HepG2 (cell line): Measurements from ENCODE around the gene SVIP. TPM values are rescaled to one million over a fixed set of nuclear protein-coding genes. Genes with fewer than 3 reads are reported as not detected.

Experiments used
- ATAC-seq: fragments of 200-7000 bp; cut with Tn5 transposase; 3 replicates; pipeline ENCODE4 v1.9.1; 2020; ENCODE audit warnings: mild to moderate bottlenecking, moderate library complexity
- BruUV-seq: library from RNA; stranded (reverse); fragments of 400-500 nt; replicated peaks from 2 replicates; lab custom pipeline; 2021; lab: Mats Ljungman, UMichigan
- CTCF ChIA-PET: fragments of 300-600 bp; formaldehyde crosslinking; extraction: SDS; loops from one replicate; lab custom pipeline; 2021; ENCODE audit warnings: low total read pairs, inconsistent platforms, low intra/inter-chr PET ratio; lab: Yijun Ruan, JAX
- POLR2A ChIA-PET: fragments of 350-600 bp; sonication (Branson Sonifier 250); formaldehyde crosslinking; loops from one replicate; lab custom pipeline; 2020; ENCODE audit warnings: antibody characterized with exemption, inconsistent platforms; lab: Yijun Ruan, JAX
- DNase-seq: peaks from one replicate; pipeline ENCODE4 v3.0.0-alpha.2; 2015; ENCODE audit warnings: low spot score
- FAIRE-seq: peaks from 3 replicates; lab custom pipeline; 2011; peaks lifted over from hg19 to GRCh38; lab: Jason Lieb, UNC
- H2AFZ ChIP-seq: one replicate; pipeline ENCODE4 v1.6.1; 2011; ENCODE audit warnings: low read length, inconsistent platforms
- H3K27ac ChIP-seq: fragments of 300-600 bp; 3 replicates; pipeline ENCODE4 v1.8.0; 2011; ENCODE audit warnings: mixed run types, mild to moderate bottlenecking, mixed read lengths, low read length, inconsistent platforms; ENCODE audit not compliant: insufficient read depth; ENCODE audit errors: extremely low read length
- H3K27me3 ChIP-seq, 2 experiments: fragments of 200-600 bp in 1 of 2; 2 replicates in 1 of 2; 3 replicates in 1 of 2; pipeline versions ENCODE4 v1.6.0 to v1.8.0; 2011; ENCODE audit warnings: low read length in 2 of 2, mild to moderate bottlenecking in 2 of 2, moderate library complexity in 2 of 2, inconsistent platforms in 1 of 2; ENCODE audit not compliant: insufficient read depth in 2 of 2, control insufficient read depth in 1 of 2
- H3K36me3 ChIP-seq, 2 experiments: fragments of 200-600 bp in 1 of 2; replicated peaks in 1 of 2; 2 replicates in 1 of 2; 3 replicates in 1 of 2; pipeline versions ENCODE4 v1.5.1 to v1.8.0; 2011; ENCODE audit warnings: low read length in 2 of 2, inconsistent platforms in 1 of 2; ENCODE audit not compliant: insufficient read depth in 2 of 2, control insufficient read depth in 1 of 2
- H3K4me1 ChIP-seq: 2 replicates; pipeline ENCODE4 v1.5.1; 2012; ENCODE audit warnings: low read length, inconsistent platforms; ENCODE audit not compliant: insufficient read depth
- H3K4me2 ChIP-seq: 2 replicates; pipeline ENCODE4 v1.6.0; 2011; ENCODE audit warnings: low read depth, low read length, inconsistent platforms
- H3K4me3 ChIP-seq, 3 experiments: fragments of 200-600 bp in 1 of 3; sonication (generic), shearing (Covaris generic) in 1 of 3; replicated peaks in 1 of 3; 2 replicates each; pipeline ENCODE4 v1.5.1; 2011 to 2016; ENCODE audit warnings: low read length in 3 of 3, inconsistent platforms in 2 of 3, low read depth in 2 of 3, mild to moderate bottlenecking in 2 of 3, control low read depth in 1 of 3, mixed read lengths in 1 of 3; ENCODE audit not compliant: insufficient read depth in 1 of 3
- H3K79me2 ChIP-seq: one replicate; pipeline ENCODE4 v1.6.1; 2011; ENCODE audit warnings: low read length, inconsistent platforms; ENCODE audit not compliant: insufficient read depth
- H3K9ac ChIP-seq: 2 replicates; pipeline ENCODE4 v1.6.0; 2011; ENCODE audit warnings: mild to moderate bottlenecking, low read depth, low read length, inconsistent platforms; ENCODE audit not compliant: insufficient read depth
- H3K9me3 ChIP-seq: 2 replicates; pipeline ENCODE4 v1.5.1; 2012; ENCODE audit warnings: mild to moderate bottlenecking, low read length
- H4K20me1 ChIP-seq: 2 replicates; pipeline ENCODE4 v1.6.0; 2011; ENCODE audit warnings: inconsistent platforms, mild to moderate bottlenecking, low read length, moderate library complexity; ENCODE audit not compliant: insufficient read depth
- CCDC6 ChIP-seq: sonication (generic); formaldehyde crosslinking; IDR thresholded peaks from 2 replicates; pipeline ENCODE4 v1.8.1; 2022; ENCODE audit warnings: mild to moderate bottlenecking, missing genetic modification reagents, moderate library complexity
- FOXO1 ChIP-seq: sonication (generic); formaldehyde crosslinking; IDR thresholded peaks from 2 replicates; pipeline ENCODE4 v1.4.0; 2020; ENCODE audit warnings: missing genetic modification reagents
- HNF4A ChIP-seq: sonication (generic); formaldehyde crosslinking; IDR thresholded peaks from 2 replicates; pipeline ENCODE4 v1.4.0; 2020; ENCODE audit warnings: missing genetic modification reagents
- JDP2 ChIP-seq: sonication (generic); formaldehyde crosslinking; IDR thresholded peaks from 2 replicates; pipeline ENCODE4 v1.8.1; 2022; ENCODE audit warnings: missing genetic modification reagents, borderline replicate concordance
- MTA3 ChIP-seq: sonication (generic); formaldehyde crosslinking; IDR thresholded peaks from 2 replicates; pipeline ENCODE4 v1.4.0; 2020; ENCODE audit warnings: missing genetic modification reagents
- MXD4 ChIP-seq: IDR thresholded peaks from 2 replicates; pipeline ENCODE4 v1.6.1; 2016; ENCODE audit warnings: mild to moderate bottlenecking, missing biosample characterization, missing genetic modification reagents
- NFE2L1 ChIP-seq: sonication (generic); formaldehyde crosslinking; IDR thresholded peaks from 2 replicates; pipeline ENCODE4 v1.4.0; 2020; ENCODE audit warnings: missing genetic modification reagents, mild to moderate bottlenecking, borderline replicate concordance
- SOX5 ChIP-seq: IDR thresholded peaks from 2 replicates; pipeline ENCODE4 v1.6.1; 2016; ENCODE audit warnings: borderline replicate concordance
- SRSF4 ChIP-seq: fragments of 200-400 bp; formaldehyde crosslinking; IDR thresholded peaks from one replicate; pipeline ENCODE4 v1.6.1; 2018; ENCODE audit warnings: mild to moderate bottlenecking, low read depth, low read length, moderate library complexity; ENCODE audit not compliant: poor library complexity, severe bottlenecking
- ZNF460 ChIP-seq: sonication (generic); formaldehyde crosslinking; IDR thresholded peaks from 2 replicates; pipeline ENCODE4 v1.5.1; 2020; ENCODE audit warnings: missing genetic modification reagents, mild to moderate bottlenecking, borderline replicate concordance
- ZNF546 ChIP-seq: sonication (generic); formaldehyde crosslinking; conservative IDR thresholded peaks from 2 replicates; pipeline ENCODE4 v1.8.1; 2023; ENCODE audit warnings: mild to moderate bottlenecking, missing genetic modification reagents
- WGBS: methylation state at CpG from one replicate; pipeline ENCODE4 v1.1.6; 2017; ENCODE audit warnings: low lambda C conversion rate; 5-methylcytosine and 5-hydroxymethylcytosine counted together
- in situ Hi-C: cut with HindIII; loops from 2 replicates; pipeline ENCODE4 v1.10.0; 2017; ENCODE audit warnings: low pct_unique_long_range_greater_than_20kb; ENCODE audit not compliant: extremely low pct_ligation_motif_present
- intact Hi-C: fragments of 100-400 bp; cut with micrococcal nuclease; formaldehyde crosslinking; loops from one replicate; pipeline ENCODE4 v1.10.0; 2022; ENCODE audit not compliant: unreplicated experiment
- polyA plus RNA-seq, 8 experiments: library from polyadenylated mRNA; depleted of rRNA in 3 of 8; stranded (reverse) in 7 of 8; unstranded in 1 of 8; fragments of >200 nt; fragmentation: Illumina TruSeq in 4 of 8; extraction: Trizol in 4 of 8; gene quantifications; 2 replicates each; pipeline versions ENCODE4 v1.2.1 to v1.2.3, GENCODE V29; 2011 to 2016; ENCODE audit warnings: low read depth in 4 of 8, missing spikeins in 1 of 8, mixed read lengths in 1 of 8; ENCODE audit not compliant: insufficient read depth in 1 of 8
- total RNA-seq, 5 experiments: library from RNA; depleted of rRNA; stranded (reverse); fragments of >200 nt; fragmentation: Illumina TruSeq; extraction: Trizol; gene quantifications; 2 replicates each; pipeline ENCODE4 v1.2.3, GENCODE V29; 2016; ENCODE audit warnings: low read depth in 1 of 5
- TF ChIP-seq, protein P1 (sequence below): sonication (generic); formaldehyde crosslinking; IDR thresholded peaks from 2 replicates; pipeline ENCODE4 v1.5.1; 2020; ENCODE audit warnings: mild to moderate bottlenecking, missing genetic modification reagents, moderate library complexity

The SVIP gene
- total and polyA plus RNA-seq, 2 of the 13 experiments (the other 11 are each of a cell fraction or from before 2014, with no cell fraction given), result 6.3 to 27.2 TPM

DNA sequence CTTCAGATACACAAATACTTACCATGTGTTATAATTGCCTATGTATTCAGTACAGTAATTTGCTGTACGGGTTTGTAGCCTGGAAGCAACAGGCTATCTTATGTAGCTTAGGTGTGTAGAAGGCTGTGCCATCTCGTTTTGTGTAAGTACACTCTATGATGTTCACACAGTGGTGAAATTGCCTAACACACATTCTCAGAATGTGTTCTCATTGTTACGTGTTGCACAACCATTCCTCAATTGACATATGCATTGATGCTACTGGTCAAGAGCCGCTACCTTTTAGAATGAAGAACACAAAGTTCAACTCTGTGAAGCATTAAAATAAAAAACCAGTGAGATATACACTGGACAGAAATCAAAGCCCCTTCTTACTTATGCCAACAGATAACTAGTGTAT, 26.7 kb downstream of the SVIP start (continued):
- TF ChIP-seq, protein P1, sequence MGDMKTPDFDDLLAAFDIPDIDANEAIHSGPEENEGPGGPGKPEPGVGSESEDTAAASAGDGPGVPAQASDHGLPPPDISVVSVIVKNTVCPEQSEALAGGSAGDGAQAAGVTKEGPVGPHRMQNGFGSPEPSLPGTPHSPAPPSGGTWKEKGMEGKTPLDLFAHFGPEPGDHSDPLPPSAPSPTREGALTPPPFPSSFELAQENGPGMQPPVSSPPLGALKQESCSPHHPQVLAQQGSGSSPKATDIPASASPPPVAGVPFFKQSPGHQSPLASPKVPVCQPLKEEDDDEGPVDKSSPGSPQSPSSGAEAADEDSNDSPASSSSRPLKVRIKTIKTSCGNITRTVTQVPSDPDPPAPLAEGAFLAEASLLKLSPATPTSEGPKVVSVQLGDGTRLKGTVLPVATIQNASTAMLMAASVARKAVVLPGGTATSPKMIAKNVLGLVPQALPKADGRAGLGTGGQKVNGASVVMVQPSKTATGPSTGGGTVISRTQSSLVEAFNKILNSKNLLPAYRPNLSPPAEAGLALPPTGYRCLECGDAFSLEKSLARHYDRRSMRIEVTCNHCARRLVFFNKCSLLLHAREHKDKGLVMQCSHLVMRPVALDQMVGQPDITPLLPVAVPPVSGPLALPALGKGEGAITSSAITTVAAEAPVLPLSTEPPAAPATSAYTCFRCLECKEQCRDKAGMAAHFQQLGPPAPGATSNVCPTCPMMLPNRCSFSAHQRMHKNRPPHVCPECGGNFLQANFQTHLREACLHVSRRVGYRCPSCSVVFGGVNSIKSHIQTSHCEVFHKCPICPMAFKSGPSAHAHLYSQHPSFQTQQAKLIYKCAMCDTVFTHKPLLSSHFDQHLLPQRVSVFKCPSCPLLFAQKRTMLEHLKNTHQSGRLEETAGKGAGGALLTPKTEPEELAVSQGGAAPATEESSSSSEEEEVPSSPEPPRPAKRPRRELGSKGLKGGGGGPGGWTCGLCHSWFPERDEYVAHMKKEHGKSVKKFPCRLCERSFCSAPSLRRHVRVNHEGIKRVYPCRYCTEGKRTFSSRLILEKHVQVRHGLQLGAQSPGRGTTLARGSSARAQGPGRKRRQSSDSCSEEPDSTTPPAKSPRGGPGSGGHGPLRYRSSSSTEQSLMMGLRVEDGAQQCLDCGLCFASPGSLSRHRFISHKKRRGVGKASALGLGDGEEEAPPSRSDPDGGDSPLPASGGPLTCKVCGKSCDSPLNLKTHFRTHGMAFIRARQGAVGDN (CRISPR knock-in tag), result no peak
- peak; percentile 44 for TF ChIP-seq HNF4A
- TF ChIP-seq MTA3 (CRISPR knock-in tag), result no peak
- no peak for TF ChIP-seq MXD4 (CRISPR knock-in tag)
- TF ChIP-seq NFE2L1 (CRISPR knock-in tag), result no peak
- TF ChIP-seq SRSF4, result no peak
- TF ChIP-seq ZNF546 (CRISPR knock-in tag), result no peak
- TF ChIP-seq CCDC6 (CRISPR knock-in tag), result no peak
- TF ChIP-seq JDP2 (CRISPR knock-in tag), result no peak
- TF ChIP-seq SOX5 (CRISPR knock-in tag), result peak; percentile 88

DNA sequence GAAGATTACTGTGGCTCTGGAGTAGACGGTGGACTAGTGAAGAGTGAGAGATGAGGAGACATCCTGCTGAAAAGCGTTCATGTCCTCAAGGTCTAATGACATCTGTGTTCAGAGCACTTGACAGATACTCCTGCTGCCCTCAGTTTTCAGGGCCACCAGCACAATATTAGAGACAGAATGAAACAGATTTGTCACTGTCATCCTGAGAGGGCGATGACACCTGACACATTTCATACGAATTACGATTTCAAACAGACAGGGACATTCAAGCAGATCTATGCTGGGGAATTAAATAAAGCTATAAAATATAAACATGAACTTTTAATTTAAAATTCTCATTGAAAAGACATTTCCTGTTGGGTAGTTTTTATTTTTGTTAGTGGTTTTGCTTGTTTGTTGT, 29.1 kb downstream of the SVIP start:
- WGBS, result 97% methylated on average over 5 of the region's 5 CpGs
- FAIRE-seq, result no peak

More for the DNA sequence above, 29.1 kb downstream of the SVIP start:
- intact Hi-C loops, result no loop called here
- no peaks in the 10 kb centered on the region for H4K20me1 ChIP-seq
- peaks cover 10% of the 10 kb centered on the region for H3K4me1 ChIP-seq
- H3K27ac ChIP-seq, result no peak overlapping the region
- TF ChIP-seq ZNF460 (CRISPR knock-in tag), result no peak
- no peak for TF ChIP-seq FOXO1 (CRISPR knock-in tag)
- in situ Hi-C loops, result no loop called here
- ChIA-PET POLR2A (no interaction called here), CTCF (no interaction called here)
- peaks cover 0 to 1% of the 10 kb centered on the region in 2 experiments; a peak in 1 of 5 replicates for H3K36me3 ChIP-seq
- H3K4me3 ChIP-seq, result no peak overlapping the region
- BruUV-seq, result no TSS peak
- ATAC-seq, result no peak
- no peak overlapping the region for H2AFZ ChIP-seq
- H3K9me3 ChIP-seq, result no peaks in the 10 kb centered on the region
- H3K27me3 ChIP-seq, result no peaks in the 10 kb centered on the region
- no peak overlapping the region for H3K4me2 ChIP-seq
- no peak overlapping the region for H3K9ac ChIP-seq
- H3K79me2 ChIP-seq, result no peaks in the 10 kb centered on the region
- DNase-seq, result no peak
